SU-DHL-6 (cell line): Measurements from ENCODE around the gene PITPNC1.

Source experiments
- H2AFZ ChIP-seq: fragments of 200-600 bp; sonication (generic); 2 replicates; pipeline ENCODE4 v1.6.1; 2014; ENCODE audit warnings: low read depth, mild to moderate bottlenecking, moderate library complexity, mixed read lengths, antibody characterized with exemption, low read length; ENCODE audit not compliant: severe bottlenecking
- H3F3A ChIP-seq: fragments of 200-600 bp; shearing (Covaris generic); 2 replicates; pipeline ENCODE4 v1.6.0; 2016; ENCODE audit warnings: antibody characterized with exemption, mild to moderate bottlenecking; ENCODE audit not compliant: insufficient read depth
- H3K27ac ChIP-seq: fragments of 200-600 bp; sonication (generic); 2 replicates; pipeline ENCODE4 v1.5.1; 2016; ENCODE audit warnings: low read depth, mild to moderate bottlenecking, low read length, moderate library complexity, mixed read lengths
- H3K27me3 ChIP-seq: fragments of 200-600 bp; sonication (generic), shearing (Covaris generic); 2 replicates; pipeline ENCODE4 v1.6.0; 2014; ENCODE audit warnings: mild to moderate bottlenecking, low read length
- H3K36me3 ChIP-seq: fragments of 200-600 bp; sonication (generic); 2 replicates; pipeline ENCODE4 v1.6.1; 2014; ENCODE audit warnings: mild to moderate bottlenecking, low read length, mixed read lengths
- H3K4me2 ChIP-seq: fragments of 300-600, 200-600 bp; shearing (Covaris generic), sonication (generic); 2 replicates; pipeline ENCODE4 v1.6.0; 2014; ENCODE audit warnings: low read length, low read depth, mild to moderate bottlenecking; ENCODE audit not compliant: poor library complexity, severe bottlenecking
- H3K4me3 ChIP-seq: fragments of 200-600 bp; sonication (generic); 2 replicates; pipeline ENCODE4 v1.5.1; 2014; ENCODE audit warnings: antibody characterized with exemption, low read length, mild to moderate bottlenecking, mixed read lengths; ENCODE audit not compliant: insufficient read depth, poor library complexity, severe bottlenecking
- H3K79me2 ChIP-seq: fragments of 200-600 bp; sonication (generic); 2 replicates; pipeline ENCODE4 v1.6.1; 2014; ENCODE audit warnings: mild to moderate bottlenecking, low read length, moderate library complexity; ENCODE audit not compliant: insufficient read depth
- H3K9ac ChIP-seq: fragments of 200-600 bp; sonication (generic); 2 replicates; pipeline ENCODE4 v1.7.0; 2014; ENCODE audit warnings: mild to moderate bottlenecking, low read length
- H3K9me2 ChIP-seq: fragments of 200-600 bp; sonication (generic); replicated peaks from 2 replicates; pipeline ENCODE4 v1.6.1; 2014; ENCODE audit warnings: low read length; ENCODE audit not compliant: insufficient read depth
- H3K9me3 ChIP-seq: fragments of 200-600 bp; sonication (generic); 2 replicates; pipeline ENCODE4 v1.6.1; 2014; ENCODE audit warnings: low read length, mixed read lengths; ENCODE audit not compliant: insufficient read depth
- H4K20me1 ChIP-seq: fragments of 200-600 bp; sonication (generic); 2 replicates; pipeline ENCODE4 v1.6.1; 2014; ENCODE audit warnings: low read depth, mild to moderate bottlenecking, antibody characterized with exemption, low read length, moderate library complexity, mixed read lengths
- EZH2phosphoT487 ChIP-seq: fragments of 200-600 bp; sonication (generic), shearing (Covaris generic); conservative IDR thresholded peaks from 2 replicates; pipeline ENCODE4 v1.6.1; 2018; ENCODE audit warnings: mild to moderate bottlenecking, antibody characterized with exemption, low read length, moderate library complexity, mixed read lengths
- TF ChIP-seq, protein P1 (sequence below): fragments of 200-600 bp; sonication (generic); IDR thresholded peaks from one replicate; pipeline ENCODE4 v1.5.1; 2017; ENCODE audit warnings: antibody characterized with exemption, mild to moderate bottlenecking, low read length, moderate library complexity; ENCODE audit not compliant: insufficient read depth, poor library complexity, severe bottlenecking

The PITPNC1 gene

DNA sequence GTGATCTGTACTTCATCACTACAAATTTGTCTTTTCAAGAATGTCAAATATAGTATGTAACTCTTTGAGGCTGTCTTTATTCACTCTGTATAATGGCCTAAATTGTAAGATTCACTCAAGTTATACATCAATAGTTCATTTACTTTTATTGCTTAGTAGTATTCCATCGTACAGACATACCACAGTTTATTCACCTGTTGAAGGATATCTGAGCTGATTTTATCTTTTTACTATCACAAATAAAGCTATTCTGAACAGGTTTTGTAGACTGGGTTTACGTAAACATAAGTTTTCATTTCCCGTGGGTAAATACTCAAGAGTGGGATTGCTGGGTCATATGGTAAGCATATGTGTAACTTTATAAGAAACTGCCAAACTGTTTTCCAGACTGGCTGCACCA, 29.3 kb upstream of the PITPNC1 start:
- Histone ChIP-seq H3K9ac (no peak overlapping the region), H3K27me3 (no peaks in the 10 kb centered on the region), H3F3A (peaks cover 4% of the 10 kb centered on the region; the same call in 1 of the 2 replicates), H3K9me3 (no peaks in the 10 kb centered on the region), H3K27ac (no peak overlapping the region), H2AFZ (no peak overlapping the region), H4K20me1 (no peaks in the 10 kb centered on the region), H3K4me3 (no peak overlapping the region), H3K9me2 (no peaks in the 10 kb centered on the region), H3K79me2 (no peaks in the 10 kb centered on the region; the same call in 1 of the 2 replicates), H3K36me3 (peaks cover 48% of the 10 kb centered on the region), H3K4me2 (no peak overlapping the region)
- TF ChIP-seq EZH2phosphoT487, result no peak
- TF ChIP-seq, protein P1, sequence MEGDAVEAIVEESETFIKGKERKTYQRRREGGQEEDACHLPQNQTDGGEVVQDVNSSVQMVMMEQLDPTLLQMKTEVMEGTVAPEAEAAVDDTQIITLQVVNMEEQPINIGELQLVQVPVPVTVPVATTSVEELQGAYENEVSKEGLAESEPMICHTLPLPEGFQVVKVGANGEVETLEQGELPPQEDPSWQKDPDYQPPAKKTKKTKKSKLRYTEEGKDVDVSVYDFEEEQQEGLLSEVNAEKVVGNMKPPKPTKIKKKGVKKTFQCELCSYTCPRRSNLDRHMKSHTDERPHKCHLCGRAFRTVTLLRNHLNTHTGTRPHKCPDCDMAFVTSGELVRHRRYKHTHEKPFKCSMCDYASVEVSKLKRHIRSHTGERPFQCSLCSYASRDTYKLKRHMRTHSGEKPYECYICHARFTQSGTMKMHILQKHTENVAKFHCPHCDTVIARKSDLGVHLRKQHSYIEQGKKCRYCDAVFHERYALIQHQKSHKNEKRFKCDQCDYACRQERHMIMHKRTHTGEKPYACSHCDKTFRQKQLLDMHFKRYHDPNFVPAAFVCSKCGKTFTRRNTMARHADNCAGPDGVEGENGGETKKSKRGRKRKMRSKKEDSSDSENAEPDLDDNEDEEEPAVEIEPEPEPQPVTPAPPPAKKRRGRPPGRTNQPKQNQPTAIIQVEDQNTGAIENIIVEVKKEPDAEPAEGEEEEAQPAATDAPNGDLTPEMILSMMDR, result no peak

DNA sequence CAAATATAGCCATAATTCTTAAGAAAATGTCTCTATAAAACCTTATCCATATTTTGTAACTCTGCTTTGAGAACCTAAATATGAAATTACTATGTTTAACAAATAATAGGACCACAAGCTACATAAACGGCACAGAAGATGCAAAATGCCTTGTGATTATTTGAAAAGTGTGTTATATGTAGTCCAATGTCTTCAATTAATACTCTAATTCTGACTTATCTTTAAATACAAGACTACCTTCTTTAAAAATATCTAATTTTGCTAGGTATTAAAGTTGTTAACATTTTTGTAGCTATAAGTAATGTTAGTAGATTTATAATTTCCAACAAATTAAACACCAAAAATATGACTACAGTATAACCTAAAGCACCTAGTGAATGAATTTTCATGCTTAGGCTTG, 27.7 kb upstream of the PITPNC1 start:
- peaks cover 49% of the 10 kb centered on the region for H3K36me3 ChIP-seq
- no peak overlapping the region for H3K9ac ChIP-seq
- H3F3A ChIP-seq, result peaks cover 4% of the 10 kb centered on the region; the same call in 1 of the 2 replicates
- no peak overlapping the region for H3K4me3 ChIP-seq
- TF ChIP-seq, protein P1, result no peak
- no peak for TF ChIP-seq EZH2phosphoT487
- H3K9me3 ChIP-seq, result no peaks in the 10 kb centered on the region
- H3K4me2 ChIP-seq, result no peak overlapping the region
- H3K27me3 ChIP-seq, result no peaks in the 10 kb centered on the region
- no peaks in the 10 kb centered on the region; the same call in 1 of the 2 replicates for H3K79me2 ChIP-seq
- H4K20me1 ChIP-seq, result no peaks in the 10 kb centered on the region
- no peak overlapping the region for H2AFZ ChIP-seq
- no peak overlapping the region for H3K27ac ChIP-seq
- no peaks in the 10 kb centered on the region for H3K9me2 ChIP-seq

DNA sequence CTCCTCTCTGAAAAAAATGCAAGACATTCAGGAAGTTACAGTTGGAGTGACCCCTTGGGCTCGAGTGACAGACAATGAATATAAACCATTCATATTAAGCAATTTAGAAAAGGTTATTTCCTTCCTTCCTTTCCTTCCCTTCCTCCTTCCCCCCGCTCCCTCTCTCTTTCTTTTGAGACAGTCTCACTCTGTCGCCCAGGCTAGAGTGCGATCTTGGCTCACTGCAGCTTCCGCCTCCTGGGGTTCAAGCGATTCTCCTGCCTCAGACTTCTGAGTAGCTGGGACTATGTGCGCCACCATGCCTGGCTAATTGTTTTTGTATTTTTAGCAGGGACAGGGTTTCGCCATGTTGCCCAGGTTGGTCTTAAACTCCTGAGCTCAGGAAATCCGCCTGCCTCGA, 23.9 kb upstream of the PITPNC1 start:
- H4K20me1 ChIP-seq, result no peaks in the 10 kb centered on the region
- H3K27me3 ChIP-seq, result no peaks in the 10 kb centered on the region
- H3K79me2 ChIP-seq, result peaks cover 11% of the 10 kb centered on the region; the same call in 1 of the 2 replicates
- no peaks in the 10 kb centered on the region for H3K9me2 ChIP-seq
- H3K9ac ChIP-seq, result no peak overlapping the region
- H3F3A ChIP-seq, result no peaks in the 10 kb centered on the region
- no peak overlapping the region for H3K27ac ChIP-seq
- no peak overlapping the region for H3K4me3 ChIP-seq
- H3K9me3 ChIP-seq, result no peaks in the 10 kb centered on the region
- TF ChIP-seq EZH2phosphoT487, result no peak
- TF ChIP-seq, protein P1, result no peak
- H2AFZ ChIP-seq, result no peak overlapping the region
- no peak overlapping the region for H3K4me2 ChIP-seq
- H3K36me3 ChIP-seq, result peaks cover 31% of the 10 kb centered on the region
